ENCODE results near the gene CKS1B. TPM values are rescaled to one million over a fixed set of nuclear protein-coding genes. Genes with fewer than 3 reads are reported as not detected.
A peak's percentile ranks its signal among the peaks of the same experiment; 100 is the strongest.

CKS1B gene
- polyA plus RNA-seq, 1 donor from 2014 or later: 29.0 TPM

GRCh38 chr1:154941333-154942013 is 33.0 kb upstream of the CKS1B start:
- no peak overlapping the region for H2AFZ ChIP-seq (ENCODE audit: low read depth, low read length)
- H3K79me2 ChIP-seq (replicated peaks; ENCODE audit: insufficient read depth, low read length): no peaks in the 10 kb centered on the region
- no peaks in the 10 kb centered on the region for H3K9me3 ChIP-seq (ENCODE audit: low read length)
- no peak for TF ChIP-seq POLR2AphosphoS5 (IDR thresholded peaks at IDR 0.05)
- no peak for TF ChIP-seq EP300 (conservative IDR thresholded peaks at IDR 0.05; ENCODE audit: poor library complexity, severe bottlenecking)
- no peak for TF ChIP-seq REST (IDR thresholded peaks at IDR 0.05; ENCODE audit: borderline replicate concordance)
- TF ChIP-seq, protein P1, sequence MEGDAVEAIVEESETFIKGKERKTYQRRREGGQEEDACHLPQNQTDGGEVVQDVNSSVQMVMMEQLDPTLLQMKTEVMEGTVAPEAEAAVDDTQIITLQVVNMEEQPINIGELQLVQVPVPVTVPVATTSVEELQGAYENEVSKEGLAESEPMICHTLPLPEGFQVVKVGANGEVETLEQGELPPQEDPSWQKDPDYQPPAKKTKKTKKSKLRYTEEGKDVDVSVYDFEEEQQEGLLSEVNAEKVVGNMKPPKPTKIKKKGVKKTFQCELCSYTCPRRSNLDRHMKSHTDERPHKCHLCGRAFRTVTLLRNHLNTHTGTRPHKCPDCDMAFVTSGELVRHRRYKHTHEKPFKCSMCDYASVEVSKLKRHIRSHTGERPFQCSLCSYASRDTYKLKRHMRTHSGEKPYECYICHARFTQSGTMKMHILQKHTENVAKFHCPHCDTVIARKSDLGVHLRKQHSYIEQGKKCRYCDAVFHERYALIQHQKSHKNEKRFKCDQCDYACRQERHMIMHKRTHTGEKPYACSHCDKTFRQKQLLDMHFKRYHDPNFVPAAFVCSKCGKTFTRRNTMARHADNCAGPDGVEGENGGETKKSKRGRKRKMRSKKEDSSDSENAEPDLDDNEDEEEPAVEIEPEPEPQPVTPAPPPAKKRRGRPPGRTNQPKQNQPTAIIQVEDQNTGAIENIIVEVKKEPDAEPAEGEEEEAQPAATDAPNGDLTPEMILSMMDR (IDR thresholded peaks at IDR 0.05; ENCODE audit: poor library complexity, severe bottlenecking): no peak
- no peak for TF ChIP-seq TAF1 (IDR thresholded peaks at IDR 0.05; ENCODE audit: low read depth)
- no peak for TF ChIP-seq RAD21 (conservative IDR thresholded peaks at IDR 0.05)
- TF ChIP-seq MXI1 (conservative IDR thresholded peaks at IDR 0.05; ENCODE audit: poor library complexity, severe bottlenecking): no peak
- no peak for TF ChIP-seq EZH2 (IDR thresholded peaks at IDR 0.05; ENCODE audit: borderline replicate concordance, insufficient read depth, low read length, poor library complexity, severe bottlenecking)
- no peak for TF ChIP-seq SMC3 (conservative IDR thresholded peaks at IDR 0.05; ENCODE audit: poor library complexity)
- no peaks in the 10 kb centered on the region for H3F3A ChIP-seq (ENCODE audit: insufficient read depth, low read length, poor library complexity, severe bottlenecking)
- no peak overlapping the region for H3K27ac ChIP-seq (ENCODE audit: low read length)
- no peak overlapping the region for H3K4me3 ChIP-seq (ENCODE audit: low read length)
- no peaks in the 10 kb centered on the region for H3K36me3 ChIP-seq (ENCODE audit: insufficient read depth, low read length)
- H3K9me2 ChIP-seq (ENCODE audit: insufficient read depth, low read length): no peaks in the 10 kb centered on the region
- H3K4me2 ChIP-seq (ENCODE audit: low read length): no peak overlapping the region
- no peak overlapping the region for H3K9ac ChIP-seq (ENCODE audit: low read length)
- H3K27me3 ChIP-seq (ENCODE audit: insufficient read depth, low read depth, low read length): no peaks in the 10 kb centered on the region
- no peaks in the 10 kb centered on the region for H4K20me1 ChIP-seq (ENCODE audit: insufficient read depth)

- no peaks in the 10 kb centered on the region for H3K79me2 ChIP-seq (replicated peaks; ENCODE audit: insufficient read depth, low read length)
- H3K9ac ChIP-seq (ENCODE audit: low read length): no peak overlapping the region
- no peaks in the 10 kb centered on the region for H3K9me2 ChIP-seq (ENCODE audit: insufficient read depth, low read length)
- no peak for TF ChIP-seq POLR2AphosphoS5 (IDR thresholded peaks at IDR 0.05)
- no peak for TF ChIP-seq REST (IDR thresholded peaks at IDR 0.05; ENCODE audit: borderline replicate concordance)
- TF ChIP-seq SMC3 (conservative IDR thresholded peaks at IDR 0.05; ENCODE audit: poor library complexity): peak; percentile 89
- peak; percentile 84 for TF ChIP-seq RAD21 (conservative IDR thresholded peaks at IDR 0.05)
- no peak for TF ChIP-seq MXI1 (conservative IDR thresholded peaks at IDR 0.05; ENCODE audit: poor library complexity, severe bottlenecking)
- TF ChIP-seq, protein P1 (IDR thresholded peaks at IDR 0.05; ENCODE audit: poor library complexity, severe bottlenecking): peak; percentile 84
- no peaks in the 10 kb centered on the region for H3K36me3 ChIP-seq (ENCODE audit: insufficient read depth, low read length)
- H3K9me3 ChIP-seq (ENCODE audit: low read length): no peaks in the 10 kb centered on the region
- no peak overlapping the region for H2AFZ ChIP-seq (ENCODE audit: low read depth, low read length)
- no peak overlapping the region for H3K4me2 ChIP-seq (ENCODE audit: low read length)
- no peak overlapping the region for H3K4me3 ChIP-seq (ENCODE audit: low read length)
- no peaks in the 10 kb centered on the region for H3K27me3 ChIP-seq (ENCODE audit: insufficient read depth, low read depth, low read length)
- no peaks in the 10 kb centered on the region for H3F3A ChIP-seq (ENCODE audit: insufficient read depth, low read length, poor library complexity, severe bottlenecking)
- no peak overlapping the region for H3K27ac ChIP-seq (ENCODE audit: low read length)
- no peaks in the 10 kb centered on the region for H4K20me1 ChIP-seq (ENCODE audit: insufficient read depth)
These were observed 30.7 kb upstream of the CKS1B start for GRCh38 chr1:154943649-154944400.
